Stimulated activated CD4-positive, alpha-beta T cell treated with anti-CD3 and anti-CD28 coated beads, Interleukin-2, amount 100 ng/mL, for 48 hours (primary cell): ENCODE results near the gene P2RX4.
A peak's percentile ranks its signal among the peaks of the same experiment; 100 is the strongest.
"Not testable (repeated sequence)": the region's sequence is repeated elsewhere in the genome, so short reads cannot be mapped to it uniquely, and the experiment has no call there.

Source experiments
- DNase-seq, 2 donors: peaks; one replicate each; pipeline ENCODE4 v3.0.0-alpha.2; 2020

Gene P2RX4, protein sequence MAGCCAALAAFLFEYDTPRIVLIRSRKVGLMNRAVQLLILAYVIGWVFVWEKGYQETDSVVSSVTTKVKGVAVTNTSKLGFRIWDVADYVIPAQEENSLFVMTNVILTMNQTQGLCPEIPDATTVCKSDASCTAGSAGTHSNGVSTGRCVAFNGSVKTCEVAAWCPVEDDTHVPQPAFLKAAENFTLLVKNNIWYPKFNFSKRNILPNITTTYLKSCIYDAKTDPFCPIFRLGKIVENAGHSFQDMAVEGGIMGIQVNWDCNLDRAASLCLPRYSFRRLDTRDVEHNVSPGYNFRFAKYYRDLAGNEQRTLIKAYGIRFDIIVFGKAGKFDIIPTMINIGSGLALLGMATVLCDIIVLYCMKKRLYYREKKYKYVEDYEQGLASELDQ

DNA sequence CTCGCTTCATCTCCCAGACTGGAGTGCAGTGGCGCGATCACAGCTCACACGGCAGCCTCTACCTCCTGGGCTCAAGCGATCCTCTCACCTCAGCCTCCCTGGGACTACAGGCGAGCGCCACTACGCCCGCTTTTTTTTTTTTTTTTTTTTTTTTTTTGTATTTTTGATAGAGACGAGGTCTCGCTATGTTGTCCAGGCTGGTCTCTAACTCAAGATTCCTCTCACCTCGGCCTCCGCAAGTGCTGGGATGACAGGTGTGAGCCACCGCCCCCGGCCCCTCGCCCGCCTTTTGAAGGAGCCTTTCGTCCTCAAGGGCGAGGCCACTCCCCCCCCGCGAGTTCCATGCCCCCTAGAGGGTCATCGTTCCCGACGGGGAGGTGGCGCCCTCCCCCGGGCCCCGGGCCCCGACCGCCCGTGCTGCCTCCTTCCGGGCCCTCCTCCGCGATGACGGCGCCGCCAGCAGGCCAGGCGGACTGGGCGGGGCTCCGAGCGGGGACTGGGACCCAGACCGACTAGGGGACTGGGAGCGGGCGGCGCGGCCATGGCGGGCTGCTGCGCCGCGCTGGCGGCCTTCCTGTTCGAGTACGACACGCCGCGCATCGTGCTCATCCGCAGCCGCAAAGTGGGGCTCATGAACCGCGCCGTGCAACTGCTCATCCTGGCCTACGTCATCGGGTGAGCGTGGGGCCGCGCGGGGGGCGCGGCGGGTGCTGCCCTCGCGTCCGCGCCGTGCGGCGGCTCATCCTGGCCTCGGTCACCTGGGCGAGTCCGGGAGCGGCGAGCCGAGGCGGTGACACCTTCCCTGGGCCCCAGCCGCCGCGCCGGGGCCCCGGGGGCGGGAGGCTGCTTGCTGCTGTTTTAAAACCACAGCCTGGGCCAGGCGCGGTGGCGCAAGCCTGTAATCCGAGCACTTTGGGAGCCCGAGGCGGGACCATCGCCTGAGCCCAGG, at the start of gene P2RX4:
TSS of gene P2RX4 (plus strand) at position 506 of the 949 bp plus-strand sequence. CDS start at position 542, 36 bp downstream.
- peak; percentile 75 to 81 for DNase-seq

GRCh38 chr12:121162384-121162783, 47.5 kb upstream of the P2RX4 start:
- DNase-seq: no peak

- DNase-seq: no peak
Observed at GRCh38 chr12:121162985-121163384, 46.9 kb upstream of the P2RX4 start.

DNA sequence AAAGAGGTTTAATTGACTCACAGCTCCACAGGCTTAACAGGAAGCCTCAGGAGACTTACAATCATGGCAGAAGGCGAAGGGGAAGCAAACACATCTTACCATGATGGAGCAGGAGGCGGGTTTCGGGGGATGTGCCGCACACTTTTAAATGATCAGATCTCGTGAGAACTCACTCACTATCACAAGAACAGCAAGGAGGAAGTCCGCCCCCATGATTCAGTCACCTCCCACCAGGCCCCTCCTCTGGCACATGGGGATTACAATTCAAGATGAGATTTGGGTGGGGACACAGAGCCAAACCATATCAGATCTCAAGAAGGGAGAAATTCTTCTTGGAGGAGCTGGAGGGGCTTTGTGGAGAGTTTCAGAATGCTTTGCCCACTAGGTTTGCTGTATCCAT, 45.1 kb upstream of the P2RX4 start:
- DNase-seq: not testable (repeated sequence)

DNA sequence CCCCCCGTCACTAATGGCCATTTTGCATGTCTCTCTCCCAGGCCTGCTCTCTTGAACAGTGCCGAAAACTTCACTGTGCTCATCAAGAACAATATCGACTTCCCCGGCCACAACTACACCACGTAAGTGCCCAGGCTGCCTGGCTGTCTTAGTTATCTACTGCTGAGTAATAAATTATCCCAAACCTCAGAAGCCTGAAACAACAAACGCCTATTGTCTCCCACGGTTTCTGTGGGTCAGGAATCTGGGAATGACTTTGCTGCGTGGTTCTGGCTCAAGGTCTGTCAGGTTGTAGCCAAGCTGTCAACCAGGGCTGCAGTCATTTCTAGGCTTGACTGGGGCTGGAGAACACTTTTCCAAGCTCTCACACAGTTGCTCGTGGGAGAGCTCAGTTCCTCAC, 44.6 kb upstream of the P2RX4 start:
- DNase-seq: no peak

- DNase-seq: no peak
Observed at GRCh38 chr12:121166356-121166755, 43.6 kb upstream of the P2RX4 start.

DNA sequence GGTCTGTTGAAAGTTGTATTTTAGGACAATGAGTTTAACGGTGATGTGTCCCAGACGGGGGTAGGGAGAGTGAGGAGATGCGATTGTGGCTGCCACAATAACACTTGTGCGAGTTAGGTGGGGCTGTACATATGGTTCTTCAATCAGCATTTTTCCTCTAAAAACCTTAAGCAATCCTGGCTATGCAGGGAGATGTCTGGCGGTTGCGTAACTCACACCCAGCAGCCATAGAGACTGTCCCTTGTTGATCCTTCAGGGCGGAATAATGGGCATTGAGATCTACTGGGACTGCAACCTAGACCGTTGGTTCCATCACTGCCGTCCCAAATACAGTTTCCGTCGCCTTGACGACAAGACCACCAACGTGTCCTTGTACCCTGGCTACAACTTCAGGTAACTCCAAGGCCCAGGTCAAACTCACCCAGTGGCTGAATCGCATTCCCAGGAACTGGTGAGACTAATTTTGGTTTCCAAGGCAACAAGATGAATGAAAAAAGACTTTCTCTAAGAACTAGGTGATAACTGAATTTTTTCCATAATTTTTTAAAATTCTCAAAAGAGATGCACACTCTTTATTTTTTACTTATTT, 42.6 kb upstream of the P2RX4 start:
- no peak for DNase-seq

DNA sequence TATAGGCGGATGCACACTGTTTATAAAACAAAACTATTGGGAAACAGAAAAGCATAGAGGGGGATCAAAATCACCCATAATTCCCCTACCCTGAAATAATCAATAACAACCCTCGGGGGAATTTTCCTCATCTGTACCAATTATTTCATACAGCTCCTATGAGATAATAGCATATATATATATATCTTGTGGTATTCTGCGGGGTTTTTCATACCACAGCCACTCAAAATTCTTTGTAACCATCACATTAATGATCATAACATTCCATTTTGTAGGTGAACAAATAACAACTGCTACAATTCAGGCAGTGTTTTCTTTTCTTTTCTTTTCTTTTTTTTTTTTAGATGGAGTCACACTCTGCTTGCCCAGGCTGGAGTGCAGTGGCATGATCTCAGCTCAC, 42.0 kb upstream of the P2RX4 start:
- no peak for DNase-seq

DNA sequence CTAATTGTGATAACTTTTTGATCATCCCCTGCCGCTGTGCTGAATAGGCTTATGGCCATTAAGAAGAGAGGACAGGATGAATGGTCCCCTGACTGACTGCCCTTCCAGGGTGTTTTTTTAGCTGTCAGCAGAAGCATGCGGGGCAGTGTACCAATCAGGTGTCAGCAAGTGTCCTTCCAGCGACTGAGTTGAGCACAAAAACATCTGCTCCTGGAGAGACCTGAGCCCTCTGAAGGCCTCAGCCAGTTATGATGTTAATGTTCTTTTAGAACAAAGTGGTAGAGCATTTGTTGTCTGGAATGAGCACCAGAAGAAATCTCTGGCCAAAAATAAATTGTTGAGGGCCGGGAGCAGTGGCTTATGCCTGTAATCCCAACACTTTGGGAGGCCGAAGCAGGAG, 39.8 kb upstream of the P2RX4 start:
- DNase-seq: no peak

DNA sequence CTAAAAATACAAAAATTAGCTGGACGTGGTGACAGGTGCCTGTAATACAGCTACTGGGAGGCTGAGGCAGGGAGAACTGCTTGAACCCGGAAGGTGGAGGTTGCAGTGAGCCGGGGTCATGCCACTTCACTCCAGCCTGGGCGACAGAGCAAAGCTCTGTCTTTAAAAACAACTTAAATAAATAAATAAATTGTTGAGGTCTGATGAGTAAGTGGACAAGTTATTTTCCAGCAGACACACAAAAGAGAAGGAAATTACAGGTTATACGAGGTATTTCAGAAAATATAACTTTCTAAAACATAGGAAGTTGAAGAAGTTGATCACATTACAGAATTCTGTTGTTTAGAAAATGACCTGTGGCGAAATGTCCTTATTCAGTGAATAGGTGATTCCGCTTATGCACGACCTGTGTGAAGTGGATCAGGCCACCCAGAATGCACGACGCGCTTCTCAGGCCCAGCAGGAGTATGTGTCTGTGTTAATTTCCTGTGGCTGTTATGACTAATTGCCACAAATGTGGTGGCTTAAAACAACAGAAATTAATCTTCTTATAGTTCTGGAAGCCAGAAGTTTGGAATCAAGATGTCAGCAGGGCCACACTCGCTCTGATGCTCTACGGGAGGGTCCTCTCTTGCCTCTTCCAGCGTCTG, 39.2 kb upstream of the P2RX4 start:
- DNase-seq: no peak

DNA sequence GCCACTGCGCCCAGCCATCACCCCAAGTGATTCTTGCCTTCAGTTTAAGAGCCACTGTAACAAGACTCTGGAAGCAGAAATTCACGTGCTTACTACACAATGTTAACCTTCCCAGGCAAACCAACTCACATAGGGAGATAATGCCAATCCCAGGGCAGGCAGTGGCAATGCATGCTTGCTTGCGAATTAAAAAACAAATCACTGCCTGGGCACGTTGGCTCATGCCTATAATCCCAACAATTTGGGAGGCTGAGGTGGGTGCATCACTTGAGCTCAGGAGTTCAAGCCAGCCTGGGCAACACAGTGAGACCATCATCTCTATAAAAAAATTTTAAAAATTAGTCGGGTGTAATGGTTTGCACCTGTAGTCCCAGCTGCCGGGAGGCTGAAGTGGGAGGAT, 37.8 kb upstream of the P2RX4 start:
- DNase-seq: no peak

DNA sequence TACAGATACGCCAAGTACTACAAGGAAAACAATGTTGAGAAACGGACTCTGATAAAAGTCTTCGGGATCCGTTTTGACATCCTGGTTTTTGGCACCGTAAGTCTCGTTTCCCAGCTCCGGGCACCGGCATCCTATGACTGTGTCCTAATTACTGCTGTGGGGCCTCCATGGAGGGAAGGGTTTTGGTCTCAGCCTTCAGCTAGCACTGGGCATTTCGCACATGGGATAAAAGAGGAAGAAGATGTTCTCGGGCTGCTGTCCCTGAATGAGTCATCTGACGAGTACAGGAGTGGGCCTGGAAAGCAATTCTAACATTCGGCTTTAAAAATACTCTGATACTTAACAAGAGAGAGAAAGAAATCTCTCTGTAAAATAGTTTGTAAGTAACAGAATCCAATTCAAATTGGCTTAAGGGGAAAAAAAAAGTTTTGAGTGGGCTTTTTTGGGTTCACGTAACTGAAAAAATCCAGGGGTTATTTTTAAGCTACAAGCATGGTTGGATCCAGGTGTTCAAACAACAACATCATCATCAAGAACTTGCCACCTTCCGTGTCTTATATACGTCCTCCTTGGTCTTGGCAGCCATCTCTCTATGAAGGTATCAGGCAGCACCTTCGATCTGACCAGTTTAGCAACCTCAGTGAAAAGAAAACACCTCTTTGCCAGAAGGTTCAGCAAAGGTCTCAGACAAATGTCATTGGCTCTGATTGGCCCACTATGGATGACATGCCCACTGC, 34.4 kb upstream of the P2RX4 start:
- no peak for DNase-seq

DNA sequence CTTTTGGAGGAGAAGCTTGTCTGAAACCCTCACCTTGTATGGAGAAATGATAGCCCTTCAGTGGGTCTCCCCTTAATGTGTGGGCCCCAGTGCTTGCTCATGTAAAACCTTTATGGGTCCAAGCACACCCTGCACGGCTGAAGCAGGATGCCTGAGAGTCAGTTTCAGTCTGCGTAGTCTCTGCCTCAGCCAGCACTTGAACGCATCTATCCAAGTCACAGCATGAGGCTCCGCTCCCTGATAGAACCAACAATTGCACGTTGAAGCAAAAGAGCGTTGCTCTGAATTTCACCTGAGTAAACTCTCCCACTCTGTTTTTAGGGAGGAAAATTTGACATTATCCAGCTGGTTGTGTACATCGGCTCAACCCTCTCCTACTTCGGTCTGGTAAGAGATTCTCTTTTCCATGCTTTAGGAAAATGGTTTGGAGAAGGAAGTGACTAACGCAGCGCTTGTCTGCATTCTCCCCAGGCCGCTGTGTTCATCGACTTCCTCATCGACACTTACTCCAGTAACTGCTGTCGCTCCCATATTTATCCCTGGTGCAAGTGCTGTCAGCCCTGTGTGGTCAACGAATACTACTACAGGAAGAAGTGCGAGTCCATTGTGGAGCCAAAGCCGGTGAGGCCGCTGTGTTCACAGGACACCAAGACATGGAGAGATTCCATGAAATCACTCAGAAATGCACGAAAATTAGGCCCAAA, 33.0 kb upstream of the P2RX4 start:
- DNase-seq: no peak

DNA sequence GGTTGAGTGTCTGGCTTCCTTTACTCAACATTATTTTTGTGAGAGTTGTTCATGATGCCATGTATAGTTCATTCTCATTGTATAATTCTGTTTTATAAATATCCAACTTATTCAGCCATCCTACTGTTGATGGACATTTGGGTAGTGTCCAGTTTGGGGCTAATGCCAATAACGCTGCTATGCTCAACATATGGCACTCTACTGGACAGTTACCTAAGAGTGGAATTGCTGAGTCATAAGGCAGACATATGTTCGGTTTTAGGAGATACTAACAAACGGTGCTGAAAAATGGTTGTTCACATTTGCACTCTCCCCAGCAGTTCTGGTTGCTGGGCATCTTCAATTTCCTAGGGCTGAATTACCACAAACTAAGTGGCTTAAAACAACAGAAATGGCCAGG, 28.7 kb upstream of the P2RX4 start:
- DNase-seq: no peak

DNA sequence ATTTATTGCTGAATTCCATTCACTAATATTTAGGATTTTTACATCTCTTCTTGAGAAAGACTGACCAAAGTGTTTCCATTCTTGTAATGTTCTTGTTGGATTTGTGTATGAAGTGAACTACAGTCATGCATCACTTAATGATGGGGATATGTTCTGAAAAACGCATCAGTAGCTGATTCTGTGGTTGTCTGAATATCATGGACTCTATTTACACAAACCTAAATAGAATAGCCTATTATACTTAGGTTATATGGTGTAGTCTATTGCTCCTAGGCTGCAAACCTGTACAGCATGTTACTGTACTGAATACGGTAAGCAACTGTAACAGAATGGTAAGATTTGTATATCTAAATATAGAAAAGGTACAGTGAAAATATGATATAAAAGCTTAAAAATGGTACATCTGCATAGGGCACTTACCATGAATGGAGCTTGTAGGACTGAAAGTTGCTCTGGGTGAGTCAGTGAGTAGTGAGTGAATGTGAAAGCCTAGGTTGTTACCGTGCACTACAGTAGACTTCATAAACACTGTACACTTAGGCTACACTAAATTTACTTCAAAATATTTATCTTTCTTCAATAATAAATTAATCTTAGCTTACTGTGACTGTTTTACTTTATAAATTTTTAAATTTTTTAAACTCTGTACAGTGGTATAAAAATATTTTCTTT, 27.6 kb upstream of the P2RX4 start:
- no peak for DNase-seq

DNA sequence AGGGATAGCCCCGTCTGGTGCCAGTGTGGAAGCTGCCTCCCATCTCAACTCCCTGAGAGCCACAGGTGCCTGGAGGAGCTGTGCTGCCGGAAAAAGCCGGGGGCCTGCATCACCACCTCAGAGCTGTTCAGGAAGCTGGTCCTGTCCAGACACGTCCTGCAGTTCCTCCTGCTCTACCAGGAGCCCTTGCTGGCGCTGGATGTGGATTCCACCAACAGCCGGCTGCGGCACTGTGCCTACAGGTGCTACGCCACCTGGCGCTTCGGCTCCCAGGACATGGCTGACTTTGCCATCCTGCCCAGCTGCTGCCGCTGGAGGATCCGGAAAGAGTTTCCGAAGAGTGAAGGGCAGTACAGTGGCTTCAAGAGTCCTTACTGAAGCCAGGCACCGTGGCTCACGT, 25.5 kb upstream of the P2RX4 start:
- no peak for DNase-seq

- DNase-seq: no peak
Observed at GRCh38 chr12:121184984-121185889, 24.7 kb upstream of the P2RX4 start.

DNA sequence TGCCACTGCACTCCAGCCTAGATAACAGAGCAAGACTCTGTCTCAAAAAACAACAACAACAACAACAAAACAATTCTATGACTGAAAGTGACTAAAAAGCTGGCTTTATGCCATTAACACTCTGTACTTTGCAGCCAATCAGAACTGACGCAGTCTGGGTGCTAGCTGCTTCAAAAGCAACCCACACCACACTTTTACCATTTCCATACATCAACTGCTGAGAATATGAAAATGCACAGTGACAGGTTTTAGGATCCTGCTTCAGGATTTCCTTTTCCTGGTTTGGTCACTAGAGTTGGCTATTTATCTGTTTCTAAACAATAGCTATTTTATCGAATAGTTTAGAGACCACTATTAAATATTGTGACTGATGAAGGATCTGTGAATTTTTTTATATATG, 23.1 kb upstream of the P2RX4 start:
- no peak for DNase-seq

GRCh38 chr12:121187501-121187900, 22.4 kb upstream of the P2RX4 start:
- no peak for DNase-seq

DNA sequence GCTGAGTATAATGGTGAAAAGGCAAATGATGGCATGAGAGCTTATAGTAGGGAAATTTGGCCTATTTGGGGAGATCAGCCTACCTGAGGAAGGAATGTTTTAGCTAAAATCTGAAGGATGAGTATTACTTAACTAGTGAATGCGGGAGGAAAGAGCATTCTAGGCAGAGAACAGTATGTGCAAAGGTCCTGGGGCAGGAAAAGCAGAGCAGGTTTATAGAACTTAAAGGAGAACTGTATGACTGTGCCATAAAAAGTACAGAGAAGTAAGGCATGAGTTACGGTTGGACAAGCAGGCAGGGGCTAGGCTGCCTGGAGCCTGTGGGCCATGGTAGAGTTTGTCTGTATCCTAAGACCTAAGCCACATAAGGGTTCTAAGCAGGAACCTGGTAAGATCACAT, 21.7 kb upstream of the P2RX4 start:
- DNase-seq: no peak
